ENCODE data around the gene FHAD1.

Gene FHAD1

GRCh38 chr1:15406614-15407559 is 159.9 kb downstream of the FHAD1 start:
- DNase-seq (no peak), ATAC-seq (no peak)
- H3K4me3 Mint-ChIP-seq: no peak overlapping the region
- H3K9me3 Mint-ChIP-seq: no peaks in the 10 kb centered on the region
- H3K36me3 Mint-ChIP-seq (ENCODE audit: low read depth): peaks cover 1% of the 10 kb centered on the region
- H3K27ac Mint-ChIP-seq: no peak overlapping the region
- peaks cover 20% of the 10 kb centered on the region for H3K4me1 Mint-ChIP-seq
- H3K27me3 Mint-ChIP-seq: peaks cover 12% of the 10 kb centered on the region

DNA sequence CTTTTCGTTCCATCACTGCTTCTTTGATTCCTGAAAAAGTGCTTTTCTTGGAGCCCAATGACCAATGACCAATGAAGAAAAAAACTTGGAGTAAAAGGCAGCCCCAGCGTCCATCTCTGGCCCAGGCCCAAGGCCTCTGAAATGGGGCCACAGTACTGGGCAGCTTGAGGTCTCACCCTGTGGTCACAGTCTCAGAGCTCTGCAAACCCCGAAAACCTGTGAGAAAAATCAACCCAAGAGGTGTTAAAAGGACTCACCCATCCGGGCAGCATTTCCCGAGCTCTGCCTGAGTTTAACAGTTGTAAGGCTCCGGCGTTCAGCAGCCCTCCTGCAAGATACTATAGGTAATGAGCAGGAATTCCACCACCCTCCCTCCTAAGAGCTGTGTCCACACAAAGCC is 160.6 kb downstream of the FHAD1 start:
- Mint-ChIP-seq H3K27me3 (peaks cover 12% of the 10 kb centered on the region), H3K27ac (no peak overlapping the region), H3K36me3 (ENCODE audit: low read depth) (peaks cover 7% of the 10 kb centered on the region), H3K9me3 (no peaks in the 10 kb centered on the region), H3K4me3 (no peak overlapping the region), H3K4me1 (peaks cover 27% of the 10 kb centered on the region)
- DNase-seq (no peak), ATAC-seq (no peak)

DNA sequence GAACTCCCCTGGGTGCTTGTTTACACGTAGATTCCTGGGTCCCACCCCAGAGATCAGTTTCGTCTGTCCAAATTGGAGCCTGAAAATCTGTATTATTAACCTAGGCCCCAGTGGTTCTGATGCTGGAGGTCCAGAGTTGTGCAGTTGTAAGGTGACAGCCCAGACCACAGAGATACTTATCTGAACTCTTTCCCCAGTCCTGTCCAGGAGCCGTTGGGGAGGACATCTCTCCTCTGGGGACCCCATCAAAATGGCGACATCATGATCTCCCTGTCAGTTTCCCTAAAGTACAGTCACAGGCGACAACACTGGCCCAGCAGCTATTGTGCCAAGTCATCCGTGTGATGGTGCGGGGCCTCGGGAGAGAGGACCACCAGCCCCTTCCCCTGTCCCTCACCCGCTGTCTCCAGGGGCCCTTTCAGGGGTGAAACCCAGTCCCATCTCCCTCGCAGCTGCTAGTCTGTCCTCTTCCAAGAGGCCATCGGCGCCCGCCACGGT is 161.9 kb downstream of the FHAD1 start:
- Mint-ChIP-seq H3K27me3 (peaks cover 12% of the 10 kb centered on the region), H3K4me1 (peaks cover 36% of the 10 kb centered on the region), H3K4me3 (peak overlapping the region; percentile 91), H3K27ac (peak overlapping the region; percentile 67), H3K36me3 (ENCODE audit: low read depth) (peaks cover 8% of the 10 kb centered on the region), H3K9me3 (no peaks in the 10 kb centered on the region)
- ATAC-seq: no peak
- DNase-seq: no peak

GRCh38 chr1:15409388-15410222 is 162.6 kb downstream of the FHAD1 start, which contains the start of gene EFHD2:
TSS of gene EFHD2 (plus strand) at chr1:15409888. CDS start at chr1:15409972, 84 bp downstream.
- Mint-ChIP-seq H3K4me1 (peaks cover 40% of the 10 kb centered on the region), H3K4me3 (peak within 1 kb of the TSS; percentile 91), H3K27ac (peak within 1 kb of the TSS; percentile 82), H3K36me3 (ENCODE audit: low read depth) (peaks cover 9% of the 10 kb centered on the region), H3K9me3 (no peaks in the 10 kb centered on the region), H3K27me3 (peaks cover 12% of the 10 kb centered on the region)
- peak; percentile 85 for ATAC-seq
- peak; percentile 87 for DNase-seq

- peak overlapping the region; percentile 91 for H3K4me3 Mint-ChIP-seq
- H3K4me1 Mint-ChIP-seq: peaks cover 48% of the 10 kb centered on the region
- DNase-seq: peak; percentile 34
- peaks cover 12% of the 10 kb centered on the region for H3K27me3 Mint-ChIP-seq
- H3K36me3 Mint-ChIP-seq (ENCODE audit: low read depth): peaks cover 16% of the 10 kb centered on the region
- peak overlapping the region; percentile 82 for H3K27ac Mint-ChIP-seq
- no peak for ATAC-seq
- H3K9me3 Mint-ChIP-seq: no peaks in the 10 kb centered on the region
Measured at GRCh38 chr1:15410223-15410883, 163.3 kb downstream of the FHAD1 start.

DNA sequence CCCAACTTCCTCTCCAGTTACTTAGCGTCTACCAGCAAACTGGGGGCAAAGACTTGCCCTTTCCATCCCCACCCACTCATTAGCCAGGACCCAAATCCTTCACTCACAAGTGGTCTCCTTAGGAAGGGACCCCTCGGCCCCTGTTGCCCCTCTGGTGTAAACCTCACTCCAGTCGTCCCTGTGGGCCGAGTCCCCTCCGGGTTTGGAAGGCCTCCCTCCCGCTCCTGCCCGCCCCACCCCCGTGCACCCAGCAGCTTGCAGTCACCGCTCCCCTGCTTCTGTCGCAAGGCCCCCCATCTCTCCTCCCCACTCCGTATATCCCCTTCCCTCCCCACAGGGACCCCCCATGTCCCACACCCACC is 163.8 kb downstream of the FHAD1 start:
- Mint-ChIP-seq H3K4me1 (peaks cover 53% of the 10 kb centered on the region), H3K9me3 (no peaks in the 10 kb centered on the region), H3K36me3 (ENCODE audit: low read depth) (peaks cover 19% of the 10 kb centered on the region), H3K27me3 (peaks cover 12% of the 10 kb centered on the region), H3K27ac (peak overlapping the region; percentile 82), H3K4me3 (peak overlapping the region; percentile 91)
- ATAC-seq (no peak), DNase-seq (no peak)

DNA sequence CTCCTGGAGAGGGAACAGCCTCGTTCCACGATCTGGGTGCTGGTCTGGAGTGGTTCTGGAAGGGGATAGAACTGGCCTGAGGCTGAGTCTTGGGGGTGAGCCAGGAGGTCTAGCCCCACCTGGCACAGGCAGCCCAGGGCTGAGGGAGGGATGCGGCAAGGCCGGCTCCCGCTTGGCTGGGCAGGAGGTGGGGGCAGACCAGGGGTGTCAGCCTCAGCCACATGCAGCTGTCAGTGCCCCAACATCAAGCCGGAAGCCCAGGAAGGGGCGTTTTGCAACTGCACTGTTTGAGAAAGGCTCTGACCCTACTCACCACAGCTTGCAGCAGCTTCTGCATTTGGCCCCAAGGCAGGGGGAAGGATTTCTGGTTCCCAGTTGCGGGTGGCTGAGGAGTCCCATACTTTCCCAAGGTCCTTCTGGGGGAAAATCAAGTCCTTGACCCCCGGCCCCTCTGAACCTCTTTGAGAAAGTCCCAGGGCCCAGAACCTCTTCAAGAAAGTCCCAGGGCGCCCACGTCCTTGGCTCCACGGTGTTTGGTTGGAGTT is 164.6 kb downstream of the FHAD1 start:
- DNase-seq (peak; percentile 51), ATAC-seq (peak; percentile 24)

GRCh38 chr1:15412175-15412800 is 165.3 kb downstream of the FHAD1 start:
- Mint-ChIP-seq H3K27ac (peak overlapping the region; percentile 62), H3K4me3 (peak overlapping the region; percentile 91), H3K9me3 (no peaks in the 10 kb centered on the region), H3K36me3 (ENCODE audit: low read depth) (peaks cover 23% of the 10 kb centered on the region), H3K4me1 (peaks cover 60% of the 10 kb centered on the region), H3K27me3 (peaks cover 8% of the 10 kb centered on the region)
- ATAC-seq (peak; percentile 73), DNase-seq (peak; percentile 53)

More for the DNA sequence above, 164.6 kb downstream of the FHAD1 start:
- peaks cover 22% of the 10 kb centered on the region for H3K36me3 Mint-ChIP-seq (ENCODE audit: low read depth)
- peaks cover 60% of the 10 kb centered on the region for H3K4me1 Mint-ChIP-seq
- no peaks in the 10 kb centered on the region for H3K9me3 Mint-ChIP-seq
- H3K4me3 Mint-ChIP-seq: peak overlapping the region; percentile 91
- peak overlapping the region; percentile 62 for H3K27ac Mint-ChIP-seq
- peaks cover 12% of the 10 kb centered on the region for H3K27me3 Mint-ChIP-seq

DNA sequence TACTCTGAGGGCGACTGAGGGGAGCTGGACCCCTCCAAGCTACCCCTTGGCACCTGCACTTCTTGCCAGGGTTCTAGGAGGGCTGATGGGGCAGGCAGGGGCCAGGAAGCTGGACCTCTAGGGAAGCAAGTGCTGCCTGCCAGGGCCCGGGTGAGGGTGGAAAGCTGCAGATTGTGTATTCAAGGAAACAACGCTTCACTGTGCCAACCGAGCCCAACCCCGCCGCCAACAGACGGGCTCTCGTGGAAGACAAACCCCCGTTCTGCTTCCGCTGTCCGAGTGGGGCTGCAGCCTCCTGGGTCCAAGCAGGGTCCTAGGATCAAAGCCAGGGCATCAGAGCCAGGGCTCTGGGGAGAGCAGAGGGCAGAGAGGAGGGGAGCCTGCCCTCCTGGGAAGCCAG is 165.8 kb downstream of the FHAD1 start:
- no peak for ATAC-seq
- Mint-ChIP-seq H3K36me3 (ENCODE audit: low read depth) (peaks cover 23% of the 10 kb centered on the region), H3K9me3 (no peaks in the 10 kb centered on the region), H3K4me1 (peaks cover 65% of the 10 kb centered on the region), H3K4me3 (peak overlapping the region; percentile 91), H3K27me3 (peaks cover 5% of the 10 kb centered on the region), H3K27ac (no peak overlapping the region)
- no peak for DNase-seq

DNA sequence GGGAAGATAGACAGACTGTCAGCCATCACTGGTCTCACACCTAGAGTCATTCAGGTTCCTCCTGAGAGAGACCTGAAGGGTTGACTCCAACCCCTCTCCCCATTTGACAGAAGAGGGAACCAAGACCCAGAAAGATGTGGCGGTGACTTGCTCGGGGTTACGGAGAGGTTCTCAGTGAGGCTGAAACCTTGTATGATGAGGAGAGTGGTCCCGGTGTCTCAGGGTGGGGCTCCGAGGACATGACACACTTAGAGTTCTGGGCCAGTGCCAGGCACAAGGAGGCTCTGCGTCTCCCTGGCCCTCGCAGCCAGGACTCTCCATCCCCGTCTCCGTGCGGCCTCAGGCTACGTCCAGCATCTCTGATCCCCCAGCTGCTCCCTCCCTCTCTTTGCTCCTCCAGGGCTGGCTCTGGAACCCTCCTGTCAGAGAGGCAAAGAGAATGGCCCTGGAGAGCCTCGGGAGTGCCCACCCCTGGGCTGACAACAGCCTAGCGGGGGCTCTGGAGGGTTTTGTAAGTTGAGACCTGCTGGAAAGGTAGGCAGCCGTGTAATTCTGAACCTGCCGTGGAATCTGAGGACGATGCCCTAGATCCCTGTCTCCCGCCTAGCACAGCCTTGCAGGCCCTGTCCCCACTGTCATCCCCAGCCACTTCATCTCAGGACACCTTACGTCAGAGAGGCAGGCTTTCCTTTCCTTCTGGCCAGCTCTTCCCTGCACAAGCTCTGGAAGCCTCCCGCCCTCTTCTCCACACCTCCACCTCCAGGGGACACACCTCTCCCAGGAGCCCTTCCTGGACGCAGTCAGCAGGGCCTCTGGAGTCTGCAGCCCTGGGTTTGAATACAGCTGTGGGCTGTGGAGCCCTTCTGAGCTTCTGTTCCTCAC is 166.8 kb downstream of the FHAD1 start:
- DNase-seq (no peak), ATAC-seq (no peak)
- Mint-ChIP-seq H3K9me3 (no peaks in the 10 kb centered on the region), H3K27ac (no peak overlapping the region), H3K36me3 (ENCODE audit: low read depth) (peaks cover 23% of the 10 kb centered on the region), H3K4me3 (no peak overlapping the region), H3K4me1 (peaks cover 68% of the 10 kb centered on the region), H3K27me3 (no peaks in the 10 kb centered on the region)

- H3K27me3 Mint-ChIP-seq: no peaks in the 10 kb centered on the region
- no peak for ATAC-seq
- H3K27ac Mint-ChIP-seq: no peak overlapping the region
- DNase-seq: no peak
- H3K4me3 Mint-ChIP-seq: peak overlapping the region; percentile 6
- H3K4me1 Mint-ChIP-seq: peaks cover 69% of the 10 kb centered on the region
- H3K9me3 Mint-ChIP-seq: no peaks in the 10 kb centered on the region
- peaks cover 23% of the 10 kb centered on the region for H3K36me3 Mint-ChIP-seq (ENCODE audit: low read depth)
Measured at GRCh38 chr1:15414445-15414983, 167.5 kb downstream of the FHAD1 start.

- Mint-ChIP-seq H3K4me1 (peaks cover 64% of the 10 kb centered on the region), H3K36me3 (ENCODE audit: low read depth) (peaks cover 20% of the 10 kb centered on the region), H3K27ac (peak overlapping the region; percentile 80), H3K4me3 (peak overlapping the region; percentile 61), H3K27me3 (no peaks in the 10 kb centered on the region), H3K9me3 (no peaks in the 10 kb centered on the region)
- ATAC-seq: peak; percentile 67
- DNase-seq: peak; percentile 57
Measured at GRCh38 chr1:15417059-15417934, 170.3 kb downstream of the FHAD1 start.
